Muscle layer of colon (tissue), 2 donors: ENCODE measurements around the gene GRIK3.

Source experiments
- H3K27ac ChIP-seq: one replicate; pipeline ENCODE4 v1.7.0; 2013; ENCODE audit warnings: low read depth, mild to moderate bottlenecking, low read length, moderate library complexity
- H3K27me3 ChIP-seq, 2 donors: one replicate each; pipeline ENCODE4 v1.7.0; 2013; ENCODE audit warnings: low read length in 2 of 2, mild to moderate bottlenecking in 2 of 2; ENCODE audit not compliant: insufficient read depth in 2 of 2, control insufficient read depth in 1 of 2
- H3K36me3 ChIP-seq: one replicate; pipeline ENCODE4 v1.7.0; 2013; ENCODE audit warnings: mild to moderate bottlenecking, low read length; ENCODE audit not compliant: insufficient read depth
- H3K4me1 ChIP-seq: one replicate; pipeline ENCODE4 v1.7.0; 2013; ENCODE audit warnings: mild to moderate bottlenecking, low read length; ENCODE audit not compliant: insufficient read depth
- H3K4me3 ChIP-seq, 2 donors: one replicate each; pipeline ENCODE4 v1.7.0; 2013; ENCODE audit warnings: low read length in 2 of 2, low read depth in 1 of 2, mild to moderate bottlenecking in 1 of 2, moderate library complexity in 1 of 2
- H3K9ac ChIP-seq: one replicate; pipeline ENCODE4 v1.7.0; 2013; ENCODE audit warnings: low read length
- H3K9me3 ChIP-seq: one replicate; pipeline ENCODE4 v1.7.0; 2013; ENCODE audit warnings: mild to moderate bottlenecking, low read length
- donor health status: abdominal sarcoma.
- donor health status: Adenocarcinoma of cecum.

The GRIK3 gene

GRCh38 chr1:36866169-36866814, 168.0 kb downstream of the GRIK3 start:
- H3K27me3 ChIP-seq, result peaks cover 0 to 4% of the 10 kb centered on the region in 2 donors

DNA sequence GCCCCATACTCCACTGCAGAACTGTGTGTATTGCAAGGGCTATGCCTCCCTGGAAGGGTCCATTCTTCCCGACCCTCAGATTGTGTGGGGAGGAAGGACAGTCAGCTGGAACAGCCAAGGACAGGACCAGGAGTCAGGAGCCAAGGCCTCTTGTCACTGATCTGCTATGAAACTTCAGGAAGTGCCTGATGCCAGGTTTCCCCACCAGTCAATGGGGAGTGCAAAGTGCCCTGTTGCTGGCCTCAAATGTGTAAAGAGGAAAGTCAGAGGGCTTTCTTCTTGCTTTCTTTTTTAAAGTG, 168.8 kb downstream of the GRIK3 start:
- Histone ChIP-seq H3K9ac (no peak overlapping the region), H3K4me3 (no peak overlapping the region), H3K36me3 (no peaks in the 10 kb centered on the region), H3K9me3 (no peaks in the 10 kb centered on the region), H3K27ac (no peak overlapping the region), H3K27me3 (peaks cover 0 to 4% of the 10 kb centered on the region in 2 donors), H3K4me1 (no peaks in the 10 kb centered on the region)

More at GRCh38 chr1:36866169-36866814, 168.0 kb downstream of the GRIK3 start:
- no peak overlapping the region for H3K27ac ChIP-seq
- no peaks in the 10 kb centered on the region for H3K9me3 ChIP-seq
- no peaks in the 10 kb centered on the region for H3K4me1 ChIP-seq
- no peaks in the 10 kb centered on the region for H3K36me3 ChIP-seq
- no peak overlapping the region for H3K9ac ChIP-seq
- no peak overlapping the region for H3K4me3 ChIP-seq

- no peak overlapping the region for H3K9ac ChIP-seq
- H3K9me3 ChIP-seq, result no peaks in the 10 kb centered on the region
- no peak overlapping the region for H3K27ac ChIP-seq
- H3K4me1 ChIP-seq, result no peaks in the 10 kb centered on the region
- no peak overlapping the region for H3K4me3 ChIP-seq
- H3K27me3 ChIP-seq, result peaks cover 0 to 5% of the 10 kb centered on the region in 2 donors
- no peaks in the 10 kb centered on the region for H3K36me3 ChIP-seq
These were observed 169.3 kb downstream of the GRIK3 start for GRCh38 chr1:36864823-36865601.

DNA sequence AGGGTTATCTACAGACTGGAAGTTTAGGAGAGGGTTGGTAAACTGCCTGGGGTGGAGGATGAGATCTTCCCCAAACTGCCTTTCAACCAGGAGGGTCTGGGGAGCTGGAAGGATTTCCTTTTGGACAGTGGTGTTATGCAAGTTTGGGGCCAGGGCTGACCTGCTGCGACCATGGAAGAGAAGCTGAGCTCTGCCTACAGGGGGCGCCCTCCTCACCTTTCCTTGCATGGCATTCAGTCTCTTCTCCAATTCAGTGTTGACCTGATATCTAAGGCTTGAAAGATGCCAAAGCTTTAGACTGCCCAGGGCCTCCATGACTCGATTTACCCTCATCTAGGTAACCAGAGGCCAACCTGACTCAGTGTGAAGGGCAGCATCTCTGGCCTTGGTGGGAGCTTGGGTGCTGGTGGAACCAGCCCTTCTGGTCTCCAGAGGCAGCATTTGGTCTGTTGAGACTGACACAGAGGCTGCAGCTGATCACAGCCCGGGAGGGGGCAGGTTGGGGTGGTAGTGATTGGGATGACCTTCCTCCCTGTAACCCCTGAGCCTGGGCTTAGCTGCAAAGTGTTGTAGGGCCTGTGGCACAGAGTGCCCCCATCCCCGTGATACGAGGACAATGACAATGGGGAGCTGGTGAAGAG, 170.0 kb downstream of the GRIK3 start:
- Histone ChIP-seq H3K27ac (no peak overlapping the region), H3K27me3 (peaks cover 0 to 7% of the 10 kb centered on the region in 2 donors), H3K9me3 (no peaks in the 10 kb centered on the region), H3K4me3 (no peak overlapping the region), H3K36me3 (no peaks in the 10 kb centered on the region), H3K9ac (no peak overlapping the region), H3K4me1 (no peaks in the 10 kb centered on the region)

GRCh38 chr1:36863500-36863899, 170.8 kb downstream of the GRIK3 start:
- H3K9ac ChIP-seq, result no peak overlapping the region
- H3K4me3 ChIP-seq, result no peak overlapping the region
- H3K27me3 ChIP-seq, result peaks cover 0 to 7% of the 10 kb centered on the region in 2 donors
- H3K36me3 ChIP-seq, result no peaks in the 10 kb centered on the region
- H3K27ac ChIP-seq, result no peak overlapping the region
- H3K9me3 ChIP-seq, result no peaks in the 10 kb centered on the region
- no peaks in the 10 kb centered on the region for H3K4me1 ChIP-seq

DNA sequence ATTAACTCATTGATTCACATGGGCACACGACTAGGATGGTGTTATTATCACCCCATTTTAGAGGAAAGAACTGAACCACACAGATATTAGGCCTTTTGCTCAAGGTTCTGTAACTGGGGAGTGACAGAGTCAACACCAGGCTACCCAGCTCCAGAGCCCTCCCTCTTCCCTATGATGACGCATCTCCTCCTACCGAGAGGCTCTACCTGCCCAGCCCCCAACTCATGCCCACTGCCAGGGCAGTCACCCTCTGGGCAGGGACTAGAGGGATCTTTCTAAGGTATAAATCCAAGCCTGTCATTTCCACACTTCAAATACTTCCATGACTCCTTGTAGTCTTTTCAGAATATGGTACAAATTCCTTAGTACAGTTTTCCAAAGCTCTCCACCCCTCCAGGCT, 171.3 kb downstream of the GRIK3 start:
- H3K4me1 ChIP-seq, result no peaks in the 10 kb centered on the region
- no peaks in the 10 kb centered on the region for H3K9me3 ChIP-seq
- H3K36me3 ChIP-seq, result no peaks in the 10 kb centered on the region
- H3K27ac ChIP-seq, result no peak overlapping the region
- no peak overlapping the region for H3K9ac ChIP-seq
- no peak overlapping the region for H3K4me3 ChIP-seq
- H3K27me3 ChIP-seq, result peaks cover 0 to 10% of the 10 kb centered on the region in 2 donors

DNA sequence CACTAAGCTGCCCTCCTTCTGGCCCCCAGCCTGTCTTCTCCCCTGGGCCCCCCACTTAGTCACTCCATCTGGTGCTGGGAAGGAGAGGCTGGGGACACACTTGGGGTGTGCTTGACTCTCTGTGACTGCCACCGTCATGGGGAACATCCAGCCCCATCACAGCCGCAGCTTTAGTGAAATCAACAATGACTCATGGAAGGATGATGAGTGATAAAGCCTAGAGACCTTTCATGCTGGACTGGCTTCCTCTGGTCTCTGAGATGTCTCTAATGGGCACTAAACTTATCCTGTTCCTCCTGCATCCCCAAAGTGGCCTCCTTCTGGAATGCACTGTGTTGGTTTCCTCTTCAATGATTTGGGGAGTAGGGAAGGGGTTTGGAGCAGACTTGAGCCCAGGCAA, 172.9 kb downstream of the GRIK3 start:
- no peak overlapping the region for H3K4me3 ChIP-seq
- H3K9me3 ChIP-seq, result no peaks in the 10 kb centered on the region
- H3K4me1 ChIP-seq, result no peaks in the 10 kb centered on the region
- H3K36me3 ChIP-seq, result no peaks in the 10 kb centered on the region
- H3K27ac ChIP-seq, result no peak overlapping the region
- no peak overlapping the region for H3K9ac ChIP-seq
- peaks cover 0 to 11% of the 10 kb centered on the region in 2 donors for H3K27me3 ChIP-seq

DNA sequence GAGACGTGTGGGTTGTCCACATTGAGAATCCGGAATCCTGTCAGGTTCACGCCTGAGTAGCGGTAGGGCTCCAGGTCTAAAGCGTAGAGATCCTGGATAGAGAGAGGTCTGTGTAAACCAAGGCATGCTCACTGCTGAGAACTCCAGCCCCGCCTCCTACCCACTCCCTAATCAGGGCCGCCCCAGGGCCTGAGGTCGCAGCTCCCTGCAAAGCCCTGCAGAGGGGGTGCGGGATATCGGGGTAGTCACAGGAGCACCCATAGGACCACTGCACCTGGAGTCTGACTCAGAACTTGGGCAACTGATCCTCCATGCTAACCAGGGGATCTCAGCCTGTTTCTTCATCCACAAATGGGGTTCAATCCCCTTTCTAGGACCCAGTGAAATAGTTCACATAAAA, 174.4 kb downstream of the GRIK3 start:
- H3K9me3 ChIP-seq, result no peaks in the 10 kb centered on the region
- no peaks in the 10 kb centered on the region for H3K36me3 ChIP-seq
- no peaks in the 10 kb centered on the region for H3K4me1 ChIP-seq
- no peak overlapping the region for H3K9ac ChIP-seq
- peaks cover 0 to 25% of the 10 kb centered on the region in 2 donors for H3K27me3 ChIP-seq
- H3K27ac ChIP-seq, result no peak overlapping the region
- no peak overlapping the region for H3K4me3 ChIP-seq

GRCh38 chr1:36858981-36859380, 175.3 kb downstream of the GRIK3 start:
- Histone ChIP-seq H3K4me1 (no peaks in the 10 kb centered on the region), H3K9me3 (no peaks in the 10 kb centered on the region), H3K27me3 (peaks cover 0 to 34% of the 10 kb centered on the region in 2 donors), H3K4me3 (no peak overlapping the region), H3K36me3 (no peaks in the 10 kb centered on the region), H3K27ac (no peak overlapping the region), H3K9ac (no peak overlapping the region)

DNA sequence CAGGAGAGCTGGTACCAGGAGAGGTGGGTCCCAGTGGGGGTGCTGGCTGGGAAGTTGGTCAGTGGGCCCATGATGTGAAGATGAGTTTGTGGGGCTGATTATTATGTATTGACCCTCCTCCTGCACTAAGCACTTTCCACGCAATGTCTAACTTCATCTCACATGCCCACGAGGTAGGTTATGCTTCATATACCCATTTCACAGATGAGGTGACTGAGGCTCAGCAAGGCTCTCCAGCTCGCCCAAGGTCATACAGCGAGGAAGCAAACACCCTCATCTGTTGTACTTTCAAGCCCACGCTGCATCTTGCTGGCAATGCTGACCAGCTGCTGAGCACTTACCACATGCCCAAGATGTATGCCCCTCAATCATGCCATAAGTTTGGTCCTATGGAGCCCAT, 175.8 kb downstream of the GRIK3 start:
- Histone ChIP-seq H3K36me3 (no peaks in the 10 kb centered on the region), H3K27ac (no peak overlapping the region), H3K9ac (no peak overlapping the region), H3K27me3 (peaks cover 0 to 38% of the 10 kb centered on the region in 2 donors), H3K9me3 (no peaks in the 10 kb centered on the region), H3K4me1 (no peaks in the 10 kb centered on the region), H3K4me3 (no peak overlapping the region)

- H3K27me3 ChIP-seq, result peaks cover 0 to 42% of the 10 kb centered on the region in 2 donors
These were observed 176.6 kb downstream of the GRIK3 start for GRCh38 chr1:36857754-36858153.

More at GRCh38 chr1:36857754-36858153, 176.6 kb downstream of the GRIK3 start:
- Histone ChIP-seq H3K27ac (no peak overlapping the region), H3K9ac (no peak overlapping the region), H3K36me3 (no peaks in the 10 kb centered on the region), H3K9me3 (no peaks in the 10 kb centered on the region), H3K4me3 (no peak overlapping the region), H3K4me1 (no peaks in the 10 kb centered on the region)
